Measurements from ENCODE around the gene ST3GAL5. TPM values are rescaled to one million over a fixed set of nuclear protein-coding genes. Genes with fewer than 3 reads are reported as not detected.

ST3GAL5 gene
- polyA plus RNA-seq, 1 experiment, result 16.0 TPM

GRCh38 chr2:85819811-85820510, 68.8 kb downstream of the ST3GAL5 start:
- CTCF ChIA-PET, result interaction anchor here (1.8 to 19.5 kb wide), 5 partner anchors 7 to 259 kb away, joined by 3 to 354 read pairs (median 21); no protein-coding TSS in a partner anchor
- Histone ChIP-seq H3K4me3 (ENCODE audit: low read depth, low read length) (no peak overlapping the region), H3K27me3 (ENCODE audit: control insufficient read depth, insufficient read depth, low read length) (no peaks in the 10 kb centered on the region; the same call in 1 of the 2 replicates), H3K36me3 (ENCODE audit: control insufficient read depth, insufficient read depth, low read length) (no peaks in the 10 kb centered on the region)
- POLR2A ChIA-PET, result no interaction called here
- no peak for TF ChIP-seq CTCF (IDR thresholded peaks at IDR 0.05; ENCODE audit: insufficient read depth, low read depth, low read length)
- DNase-seq (ENCODE audit: low read depth), result no peak

GRCh38 chr2:85814802-85815550, 73.8 kb downstream of the ST3GAL5 start:
- no peaks in the 10 kb centered on the region for H3K27me3 ChIP-seq (ENCODE audit: control insufficient read depth, insufficient read depth, low read length)
- POLR2A ChIA-PET, result interaction anchor here (0.6 kb wide), 1 partner anchor 90 kb away, joined by 3 read pairs; no protein-coding TSS in a partner anchor
- no peaks in the 10 kb centered on the region for H3K36me3 ChIP-seq (ENCODE audit: control insufficient read depth, insufficient read depth, low read length)
- no peak overlapping the region for H3K4me3 ChIP-seq (ENCODE audit: low read depth, low read length)
- CTCF ChIA-PET, result interaction anchor here (0.8 to 19.1 kb wide), 38 partner anchors 9 to 291 kb away, joined by 3 to 245 read pairs (median 5); partner anchors contain the start of genes ATOH8, POLR1A, PTCD3 and USP39
- no peak for TF ChIP-seq CTCF (IDR thresholded peaks at IDR 0.05; ENCODE audit: insufficient read depth, low read depth, low read length)
- no peak for DNase-seq (ENCODE audit: low read depth)

- peak; percentile 96 for TF ChIP-seq CTCF (IDR thresholded peaks at IDR 0.05; ENCODE audit: insufficient read depth, low read depth, low read length)
- Histone ChIP-seq H3K36me3 (ENCODE audit: control insufficient read depth, insufficient read depth, low read length) (no peaks in the 10 kb centered on the region), H3K27me3 (ENCODE audit: control insufficient read depth, insufficient read depth, low read length) (no peaks in the 10 kb centered on the region), H3K4me3 (ENCODE audit: low read depth, low read length) (no peak overlapping the region)
- CTCF ChIA-PET, result interaction anchor here (0.6 to 19.1 kb wide), 52 partner anchors 10 to 407 kb away, joined by 3 to 245 read pairs (median 4); partner anchors contain the start of genes ATOH8, POLR1A, PTCD3 and USP39
- no peak for DNase-seq (ENCODE audit: low read depth)
- POLR2A ChIA-PET, result no interaction called here
Observed at GRCh38 chr2:85813982-85814801, 74.6 kb downstream of the ST3GAL5 start.

GRCh38 chr2:85813211-85813981, 75.4 kb downstream of the ST3GAL5 start:
- ChIA-PET POLR2A (no interaction called here), CTCF (interaction anchor here (0.6 to 19.1 kb wide), 52 partner anchors 10 to 408 kb away, joined by 3 to 245 read pairs (median 4); partner anchors contain the start of genes ATOH8, POLR1A, PTCD3 and USP39)

More at GRCh38 chr2:85813211-85813981, 75.4 kb downstream of the ST3GAL5 start:
- TF ChIP-seq CTCF (IDR thresholded peaks at IDR 0.05; ENCODE audit: insufficient read depth, low read depth, low read length), result no peak
- DNase-seq (ENCODE audit: low read depth), result no peak
- no peak overlapping the region for H3K4me3 ChIP-seq (ENCODE audit: low read depth, low read length)
- no peaks in the 10 kb centered on the region for H3K27me3 ChIP-seq (ENCODE audit: control insufficient read depth, insufficient read depth, low read length)
- no peaks in the 10 kb centered on the region for H3K36me3 ChIP-seq (ENCODE audit: control insufficient read depth, insufficient read depth, low read length)

Measured in BJ (cell line).